Neural cell (in vitro differentiated cells): ENCODE data around the gene ADI1.

ENCODE experiments used
- CTCF ChIP-seq: fragments of 450-650 bp; IDR thresholded peaks from 2 replicates; pipeline ENCODE4 v1.5.1; 2014; ENCODE audit warnings: antibody characterized with exemption, mild to moderate bottlenecking, moderate library complexity; ENCODE audit not compliant: poor library complexity, severe bottlenecking
- EP300 ChIP-seq: fragments of 450-650 bp; conservative IDR thresholded peaks from 2 replicates; pipeline ENCODE4 v1.6.1; 2014; ENCODE audit warnings: antibody characterized with exemption, mild to moderate bottlenecking, moderate library complexity; ENCODE audit not compliant: poor library complexity, severe bottlenecking
- EZH2 ChIP-seq: fragments of 200-600, 300-800 bp; shearing (Covaris generic), sonication (generic); IDR thresholded peaks from 2 replicates; pipeline ENCODE4 v1.6.1; 2014; ENCODE audit warnings: antibody characterized with exemption, low read length, borderline replicate concordance, mild to moderate bottlenecking; ENCODE audit not compliant: insufficient read depth, poor library complexity, severe bottlenecking
- MXI1 ChIP-seq: fragments of 450-650 bp; conservative IDR thresholded peaks from 2 replicates; pipeline ENCODE4 v1.6.1; 2014; ENCODE audit warnings: antibody characterized with exemption, mild to moderate bottlenecking; ENCODE audit not compliant: poor library complexity, severe bottlenecking
- POLR2AphosphoS5 ChIP-seq: IDR thresholded peaks from 2 replicates; pipeline ENCODE4 v1.6.1; 2012
- RAD21 ChIP-seq: fragments of 450-650 bp; conservative IDR thresholded peaks from 2 replicates; pipeline ENCODE4 v1.6.1; 2014; ENCODE audit warnings: antibody characterized with exemption, mild to moderate bottlenecking, moderate library complexity
- REST ChIP-seq: IDR thresholded peaks from 2 replicates; pipeline ENCODE4 v1.6.1; 2012; ENCODE audit warnings: borderline replicate concordance
- TAF1 ChIP-seq: IDR thresholded peaks from 2 replicates; pipeline ENCODE4 v1.6.1; 2012; ENCODE audit warnings: low read depth

DNA sequence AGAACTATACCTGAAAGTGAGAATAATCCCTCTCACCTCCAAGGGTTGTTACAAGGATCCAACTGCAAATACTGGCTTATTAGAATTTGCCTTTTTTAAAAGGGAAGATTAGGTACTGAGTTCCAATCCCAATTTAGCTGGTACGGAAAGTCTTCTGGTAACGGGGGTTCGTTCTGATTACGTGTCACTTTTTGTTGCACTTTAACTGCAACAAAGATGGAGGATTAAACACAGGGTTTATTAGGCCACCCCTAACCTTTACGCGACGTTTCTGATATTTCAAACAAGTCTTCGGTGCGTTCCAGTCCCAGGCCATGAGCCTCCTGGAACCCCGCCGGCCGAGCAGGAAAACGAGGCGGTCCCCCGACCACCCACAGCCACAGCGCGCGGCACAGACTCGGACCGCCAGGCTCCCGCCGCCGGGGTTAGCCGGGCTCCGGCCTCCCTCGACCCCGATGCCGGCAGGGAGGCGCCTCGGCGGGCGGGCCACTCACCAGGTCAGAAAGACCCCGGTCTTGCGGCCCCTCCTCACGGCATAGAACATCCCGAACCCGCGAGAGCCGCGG lies 38.4 kb upstream of the ADI1 start:
- no peak for TF ChIP-seq CTCF
- no peak for TF ChIP-seq POLR2AphosphoS5
- no peak for TF ChIP-seq REST
- TF ChIP-seq EZH2 = no peak
- no peak for TF ChIP-seq RAD21
- TF ChIP-seq TAF1 = no peak
- TF ChIP-seq MXI1 = no peak
- no peak for TF ChIP-seq EP300
